Tibial nerve (tissue), 4 donors: ENCODE data around the gene VILL. TPM values are rescaled to one million over a fixed set of nuclear protein-coding genes. Genes with fewer than 3 reads are reported as not detected.
A peak's percentile ranks its signal among the peaks of the same experiment; 100 is the strongest.

Experiments
- DNase-seq, 2 donors: peaks; one replicate each; pipeline ENCODE4 v3.0.0-alpha.2; 2019; ENCODE audit warnings: low spot score in 2 of 2
- H3K27ac ChIP-seq, 4 donors: fragments of 200-600 bp; sonication (generic) in 3 of 4; one replicate each; pipeline ENCODE4 v1.5.1; 2017 to 2019; ENCODE audit warnings: mild to moderate bottlenecking in 1 of 4
- H3K27me3 ChIP-seq, 2 donors: fragments of 200-600 bp; sonication (generic) in 1 of 2; one replicate each; pipeline versions ENCODE4 v1.5.1 to v1.6.0; 2017 to 2019
- H3K36me3 ChIP-seq, 3 donors: fragments of 200-600 bp; sonication (generic); one replicate each; pipeline ENCODE4 v1.5.1; 2018 to 2019
- H3K4me1 ChIP-seq, 4 donors: fragments of 200-600 bp; sonication (generic) in 3 of 4; one replicate each; pipeline ENCODE4 v1.5.1; 2017 to 2019
- H3K4me3 ChIP-seq, 4 donors: fragments of 200-600 bp; sonication (generic) in 3 of 4; one replicate each; pipeline ENCODE4 v1.5.1; 2017 to 2019; ENCODE audit warnings: mild to moderate bottlenecking in 1 of 4, moderate library complexity in 1 of 4
- H3K9me3 ChIP-seq, 4 donors: fragments of 200-600 bp; sonication (generic) in 3 of 4; one replicate each; pipeline ENCODE4 v1.5.1; 2017 to 2019
- EP300 ChIP-seq, 2 donors: sonication (generic); formaldehyde crosslinking; IDR thresholded peaks; one replicate each; pipeline ENCODE4 v1.6.1; 2017; ENCODE audit warnings: antibody characterized with exemption in 2 of 2, mild to moderate bottlenecking in 1 of 2
- POLR2A ChIP-seq, 2 donors: fragments of 450-650 bp; IDR thresholded peaks; one replicate each; pipeline ENCODE4 v1.6.1; 2017; ENCODE audit warnings: antibody characterized with exemption in 2 of 2, mild to moderate bottlenecking in 2 of 2, moderate library complexity in 2 of 2
- WGBS, 2 donors: methylation state at CpG; one replicate each; pipeline ENCODE4 v1.1.5; 2018; 5-methylcytosine and 5-hydroxymethylcytosine counted together
- total RNA-seq, 4 donors: library from RNA; depleted of rRNA; stranded (reverse); fragments of >200 nt; gene quantifications; one replicate each; pipeline ENCODE4 v1.1.0, GENCODE V29; 2016
- TF ChIP-seq, protein P1 (sequence below), 5 experiments: fragments of 200-600 bp in 3 of 5; fragments of 450-650 bp in 2 of 5; sonication (generic) in 3 of 5; IDR thresholded peaks; one replicate each; pipeline ENCODE4 v1.5.1; 2016 to 2019; ENCODE audit warnings: antibody characterized with exemption in 5 of 5, mild to moderate bottlenecking in 3 of 5, moderate library complexity in 2 of 5

Gene VILL
- total RNA-seq, 4 donors from 2014 or later, result 13.6 to 16.5 (median 15.3) TPM

DNA sequence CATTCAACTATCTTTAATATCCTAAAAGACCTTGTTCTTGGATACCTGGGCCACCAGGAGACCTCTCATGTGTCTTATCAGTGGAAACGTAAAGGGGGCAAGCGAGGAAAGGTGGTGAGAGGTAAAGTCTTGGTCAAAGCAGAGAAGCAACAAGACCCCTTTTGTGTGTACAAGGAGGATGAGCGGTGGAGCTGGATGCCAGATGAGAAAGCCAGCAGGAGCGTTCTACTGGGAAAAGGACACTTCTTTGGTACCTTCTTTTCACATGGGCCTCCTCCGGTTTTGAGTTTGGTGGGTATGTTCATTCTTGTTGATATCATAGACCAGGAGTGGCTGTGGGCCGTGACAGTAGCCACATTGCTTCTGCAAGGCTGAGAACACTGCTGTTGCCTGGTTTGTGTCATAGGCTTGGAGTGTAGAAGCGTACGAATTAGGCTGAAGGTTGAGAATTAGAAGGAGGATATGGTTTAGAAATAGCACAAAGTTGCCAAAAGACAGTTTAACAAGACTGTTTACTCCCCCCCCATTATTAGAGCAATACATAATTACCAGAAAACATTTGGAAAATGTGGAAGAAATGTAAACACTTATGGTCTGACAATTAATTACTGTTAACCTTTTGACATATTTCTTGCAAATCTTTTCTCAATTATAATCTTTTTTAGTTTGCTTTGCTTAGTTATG, 46.8 kb upstream of the VILL start:
- Histone ChIP-seq H3K36me3 (no peaks in the 10 kb centered on the region), H3K27ac (peak overlapping the region; percentile 3 to 85 (median 66)), H3K27me3 (no peaks in the 10 kb centered on the region), H3K4me3 (no peak overlapping the region), H3K9me3 (no peaks in the 10 kb centered on the region), H3K4me1 (peaks cover 0 to 90% (median 54%) of the 10 kb centered on the region in 4 donors)
- WGBS, 2 donors, result 84 to 91% methylated on average over 8 of the region's 8 CpGs
- DNase-seq, result no peak
- no peak for TF ChIP-seq POLR2A (IDR thresholded peaks at IDR 0.05)
- TF ChIP-seq, protein P1, sequence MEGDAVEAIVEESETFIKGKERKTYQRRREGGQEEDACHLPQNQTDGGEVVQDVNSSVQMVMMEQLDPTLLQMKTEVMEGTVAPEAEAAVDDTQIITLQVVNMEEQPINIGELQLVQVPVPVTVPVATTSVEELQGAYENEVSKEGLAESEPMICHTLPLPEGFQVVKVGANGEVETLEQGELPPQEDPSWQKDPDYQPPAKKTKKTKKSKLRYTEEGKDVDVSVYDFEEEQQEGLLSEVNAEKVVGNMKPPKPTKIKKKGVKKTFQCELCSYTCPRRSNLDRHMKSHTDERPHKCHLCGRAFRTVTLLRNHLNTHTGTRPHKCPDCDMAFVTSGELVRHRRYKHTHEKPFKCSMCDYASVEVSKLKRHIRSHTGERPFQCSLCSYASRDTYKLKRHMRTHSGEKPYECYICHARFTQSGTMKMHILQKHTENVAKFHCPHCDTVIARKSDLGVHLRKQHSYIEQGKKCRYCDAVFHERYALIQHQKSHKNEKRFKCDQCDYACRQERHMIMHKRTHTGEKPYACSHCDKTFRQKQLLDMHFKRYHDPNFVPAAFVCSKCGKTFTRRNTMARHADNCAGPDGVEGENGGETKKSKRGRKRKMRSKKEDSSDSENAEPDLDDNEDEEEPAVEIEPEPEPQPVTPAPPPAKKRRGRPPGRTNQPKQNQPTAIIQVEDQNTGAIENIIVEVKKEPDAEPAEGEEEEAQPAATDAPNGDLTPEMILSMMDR (IDR thresholded peaks at IDR 0.05), result no peak
- TF ChIP-seq EP300 (IDR thresholded peaks at IDR 0.05), result no peak

DNA sequence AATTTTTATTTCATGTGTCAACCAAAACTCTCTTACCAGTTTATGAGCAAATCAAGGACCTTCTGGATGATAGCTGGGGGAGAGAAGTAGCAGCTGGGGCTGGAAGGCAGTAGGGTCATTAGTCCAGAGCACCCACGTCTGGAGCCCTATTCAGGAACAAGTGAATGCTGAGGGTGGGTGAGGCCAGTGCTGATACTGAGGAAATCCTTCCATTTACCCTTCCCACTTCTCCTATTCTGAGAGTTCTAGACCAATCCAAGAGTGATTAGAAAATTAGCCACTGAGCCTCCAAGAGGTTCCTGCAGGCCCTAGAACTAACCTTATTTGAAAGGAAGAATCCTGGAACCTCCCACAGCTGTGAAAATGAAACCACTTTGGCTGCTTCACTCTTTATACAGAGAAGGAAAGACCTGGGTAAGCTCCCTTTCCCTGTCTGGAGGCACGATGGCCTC, 46.2 kb upstream of the VILL start:
- no peak for TF ChIP-seq POLR2A (IDR thresholded peaks at IDR 0.05)
- TF ChIP-seq, protein P1 (IDR thresholded peaks at IDR 0.05), result no peak
- TF ChIP-seq EP300 (IDR thresholded peaks at IDR 0.05), result no peak
- no peaks in the 10 kb centered on the region for H3K27me3 ChIP-seq
- 23 to 24% methylated on average over 2 of the region's 2 CpGs for WGBS, 2 donors
- no peaks in the 10 kb centered on the region for H3K9me3 ChIP-seq
- DNase-seq, result no peak
- H3K27ac ChIP-seq, result peak overlapping the region; percentile 3 to 85 (median 44)
- H3K36me3 ChIP-seq, result no peaks in the 10 kb centered on the region
- H3K4me3 ChIP-seq, result no peak overlapping the region
- H3K4me1 ChIP-seq, result peaks cover 0 to 88% (median 53%) of the 10 kb centered on the region in 4 donors

DNA sequence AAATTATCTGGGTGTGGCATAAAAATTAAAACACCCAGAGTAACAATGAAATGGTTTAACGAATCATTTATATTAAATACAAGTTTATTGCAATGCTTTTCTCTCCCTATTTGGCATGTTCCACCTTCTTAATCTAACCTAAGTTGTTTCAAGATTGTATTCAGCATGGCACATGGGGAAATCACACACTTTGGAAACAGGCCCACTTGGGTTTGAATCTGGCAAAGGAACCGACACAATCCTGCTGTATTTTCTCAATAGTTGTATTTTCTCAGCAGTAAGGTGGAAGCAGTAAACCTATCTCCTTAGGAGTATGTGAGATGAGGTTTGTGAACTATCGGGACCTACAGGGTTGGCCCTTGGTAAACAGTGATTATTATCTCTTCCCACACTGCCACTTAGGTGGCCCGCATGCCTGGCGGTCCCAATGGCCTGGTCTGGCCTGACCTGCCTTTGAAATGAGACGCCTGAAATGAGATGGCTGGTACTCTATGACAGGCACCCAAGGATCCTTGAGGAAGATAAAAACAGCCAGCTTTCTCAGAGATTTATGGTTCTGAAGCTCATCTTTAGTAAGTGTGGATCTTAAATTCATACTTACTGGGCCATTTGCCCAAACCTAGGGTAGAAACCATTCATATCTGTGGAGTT, 45.3 kb upstream of the VILL start:
- H3K36me3 ChIP-seq, result no peaks in the 10 kb centered on the region
- peaks cover 0 to 88% (median 52%) of the 10 kb centered on the region in 4 donors for H3K4me1 ChIP-seq
- H3K4me3 ChIP-seq, result no peak overlapping the region
- TF ChIP-seq POLR2A (IDR thresholded peaks at IDR 0.05), result no peak
- TF ChIP-seq, protein P1 (IDR thresholded peaks at IDR 0.05), result no peak
- no peak for TF ChIP-seq EP300 (IDR thresholded peaks at IDR 0.05)
- no peaks in the 10 kb centered on the region for H3K9me3 ChIP-seq
- H3K27me3 ChIP-seq, result no peaks in the 10 kb centered on the region
- peak overlapping the region in 3 of 4 donors; percentile 3 to 85 (median 80) for H3K27ac ChIP-seq
- DNase-seq, result no peak
- 42 to 49% methylated on average over 6 of the region's 6 CpGs for WGBS, 2 donors

DNA sequence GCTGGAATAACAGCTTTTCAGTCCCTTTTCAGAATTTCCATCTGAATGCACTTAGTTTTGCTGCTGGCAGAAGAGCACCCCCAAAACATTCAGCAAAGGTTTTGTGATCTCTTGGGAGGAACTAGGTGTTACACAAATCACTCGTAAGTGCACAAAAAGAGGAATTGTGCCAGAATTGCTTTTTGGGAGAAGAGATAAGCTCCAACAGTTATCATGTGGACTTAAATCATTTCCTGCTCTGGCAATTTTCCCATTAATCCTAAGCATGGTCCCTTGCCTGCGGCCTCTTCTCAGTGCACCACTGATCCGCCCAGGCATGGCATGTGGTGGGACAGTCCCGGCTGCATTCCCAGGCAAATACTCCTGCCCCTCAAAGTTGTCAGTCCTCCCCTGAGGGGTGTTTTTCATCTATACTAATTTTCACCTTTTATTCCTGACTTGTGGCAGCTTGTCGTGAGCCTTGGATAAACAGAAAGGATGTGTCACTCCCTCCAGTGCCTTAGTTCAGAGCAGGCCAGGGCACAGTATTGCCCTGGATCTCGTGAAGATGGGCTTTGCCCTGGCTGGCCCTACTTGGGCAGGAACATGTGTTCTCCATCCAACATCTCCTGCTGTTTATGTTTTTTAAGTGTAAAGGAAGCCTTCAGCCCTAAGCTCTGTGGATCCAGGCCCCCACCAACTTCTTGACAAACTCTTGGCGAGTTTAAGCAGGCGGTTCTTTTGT, 44.6 kb upstream of the VILL start:
- DNase-seq, result no peak
- H3K27ac ChIP-seq, result peak overlapping the region; percentile 3 to 85 (median 50)
- H3K4me3 ChIP-seq, result no peak overlapping the region
- peaks cover 0 to 83% (median 46%) of the 10 kb centered on the region in 4 donors for H3K4me1 ChIP-seq
- H3K36me3 ChIP-seq, result no peaks in the 10 kb centered on the region
- H3K9me3 ChIP-seq, result no peaks in the 10 kb centered on the region
- H3K27me3 ChIP-seq, result no peaks in the 10 kb centered on the region
- WGBS, 2 donors, result 25 to 30% methylated on average over 8 of the region's 8 CpGs
- TF ChIP-seq, protein P1 (IDR thresholded peaks at IDR 0.05), result no peak
- TF ChIP-seq POLR2A (IDR thresholded peaks at IDR 0.05), result no peak
- TF ChIP-seq EP300 (IDR thresholded peaks at IDR 0.05), result no peak
